Calu3 (cell line): ENCODE results near the gene RAB40B. TPM values are rescaled to one million over a fixed set of nuclear protein-coding genes. Genes with fewer than 3 reads are reported as not detected.
A peak's percentile ranks its signal among the peaks of the same experiment; 100 is the strongest.

Experiments
- BruUV-seq: library from RNA; stranded (reverse); fragments of 400-500 nt; replicated peaks from 2 replicates; lab custom pipeline; 2021; lab: Mats Ljungman, UMichigan
- CTCF ChIA-PET: fragments of 300-600 bp; sonication (Branson Sonifier 250); formaldehyde crosslinking; loops from one replicate; lab custom pipeline; 2022; ENCODE audit warnings: antibody characterized with exemption; lab: Charles Lee
- DNase-seq: peaks from one replicate; pipeline ENCODE4 v3.0.0; 2022
- H3K27ac Mint-ChIP-seq: one replicate; pipeline ENCODE4 v1.8.0; 2022; ENCODE audit warnings: mixed read lengths; ENCODE audit not compliant: unreplicated experiment
- H3K27me3 Mint-ChIP-seq: one replicate; pipeline ENCODE4 v1.8.0; 2022; ENCODE audit warnings: mixed read lengths; ENCODE audit not compliant: unreplicated experiment
- H3K36me3 Mint-ChIP-seq: one replicate; pipeline ENCODE4 v1.8.0; 2022; ENCODE audit warnings: mild to moderate bottlenecking, moderate library complexity, mixed read lengths; ENCODE audit not compliant: insufficient read depth, unreplicated experiment
- H3K4me1 Mint-ChIP-seq: one replicate; pipeline ENCODE4 v1.8.0; 2022; ENCODE audit warnings: mild to moderate bottlenecking, low read depth, mixed read lengths; ENCODE audit not compliant: unreplicated experiment
- H3K4me3 Mint-ChIP-seq: one replicate; pipeline ENCODE4 v1.8.0; 2022; ENCODE audit warnings: mild to moderate bottlenecking, low read depth, moderate library complexity, mixed read lengths; ENCODE audit not compliant: unreplicated experiment
- H3K9me3 Mint-ChIP-seq: one replicate; pipeline ENCODE4 v1.8.0; 2022; ENCODE audit warnings: low read depth, mixed read lengths; ENCODE audit not compliant: unreplicated experiment
- CTCF ChIP-seq: fragments of 200-600 bp; IDR thresholded peaks from one replicate; pipeline ENCODE4 v1.8.0; 2022; ENCODE audit warnings: antibody characterized with exemption; ENCODE audit not compliant: unreplicated experiment
- intact Hi-C: fragments of 100-400 bp; cut with micrococcal nuclease; formaldehyde crosslinking; loops from one replicate; pipeline ENCODE4 v1.10.0; 2022; ENCODE audit not compliant: unreplicated experiment
- total RNA-seq: library from RNA; stranded (reverse); gene quantifications from 2 replicates; pipeline ENCODE4 v1.2.3, GENCODE V29; 2022

Gene RAB40B
- total RNA-seq, 1 experiment from 2014 or later, result 21.9 TPM

DNA sequence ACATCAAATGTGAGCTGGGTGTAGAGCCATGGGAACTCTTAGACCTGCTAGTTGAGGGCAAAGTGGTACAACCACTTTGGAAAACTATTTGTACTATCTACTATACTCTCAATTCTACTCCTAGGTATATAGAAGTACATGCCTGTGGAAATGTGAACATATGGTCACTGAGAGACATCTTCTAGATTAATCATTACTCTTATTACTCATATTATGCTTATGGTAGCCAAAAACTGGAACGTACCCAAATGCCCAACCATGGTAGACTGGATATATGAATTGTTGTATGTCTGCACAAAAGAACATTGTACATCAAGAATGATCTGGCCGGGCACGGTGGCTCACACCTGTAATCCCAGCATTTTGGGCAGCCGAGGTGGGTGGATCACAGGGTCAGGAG is 53.0 kb downstream of the RAB40B start:
- H3K27ac Mint-ChIP-seq, result peak overlapping the region; percentile 64
- H3K4me3 Mint-ChIP-seq, result peak overlapping the region; percentile 84
- H3K27me3 Mint-ChIP-seq, result no peaks in the 10 kb centered on the region
- no peaks in the 10 kb centered on the region for H3K9me3 Mint-ChIP-seq
- no TSS peak for BruUV-seq
- peaks cover 21% of the 10 kb centered on the region for H3K4me1 Mint-ChIP-seq
- no peak for TF ChIP-seq CTCF
- CTCF ChIA-PET, result no interaction called here
- peaks cover 82% of the 10 kb centered on the region for H3K36me3 Mint-ChIP-seq
- intact Hi-C loops, result no loop called here
- DNase-seq, result peak; percentile 27

DNA sequence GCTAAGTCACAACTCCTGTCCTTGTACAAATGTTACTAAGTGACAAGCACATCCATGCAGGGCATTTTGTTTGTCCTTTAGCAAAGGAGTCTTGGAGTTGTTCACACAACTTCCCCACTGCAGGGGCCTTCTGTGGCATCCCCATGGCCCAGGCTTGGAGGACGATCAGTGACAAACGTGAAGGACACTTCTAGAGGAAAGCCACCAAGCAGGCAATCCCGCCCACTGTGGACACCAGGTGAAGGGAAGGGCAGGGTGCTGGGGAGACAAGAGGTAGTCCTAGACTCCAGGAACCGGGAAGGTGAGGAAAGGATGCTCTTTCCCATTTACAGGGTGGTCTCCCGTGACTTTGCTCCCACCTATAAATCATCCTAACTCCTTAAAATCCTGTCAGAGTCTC is 54.4 kb downstream of the RAB40B start:
- intact Hi-C loops, result no loop called here
- no peak overlapping the region for H3K27ac Mint-ChIP-seq
- peaks cover 87% of the 10 kb centered on the region for H3K36me3 Mint-ChIP-seq

GRCh38 chr17:82642022-82642421 is 56.5 kb downstream of the RAB40B start:
- TF ChIP-seq CTCF, result no peak
- H3K27ac Mint-ChIP-seq, result no peak overlapping the region
- peaks cover 89% of the 10 kb centered on the region for H3K36me3 Mint-ChIP-seq
- intact Hi-C loops, result no loop called here
- H3K9me3 Mint-ChIP-seq, result peaks cover 9% of the 10 kb centered on the region
- no peak for DNase-seq
- peaks cover 16% of the 10 kb centered on the region for H3K4me1 Mint-ChIP-seq
- H3K27me3 Mint-ChIP-seq, result peaks cover 2% of the 10 kb centered on the region
- no peak overlapping the region for H3K4me3 Mint-ChIP-seq
- BruUV-seq, result no TSS peak
- CTCF ChIA-PET, result no interaction called here

More for the DNA sequence above, 54.4 kb downstream of the RAB40B start:
- BruUV-seq, result no TSS peak
- no peak for TF ChIP-seq CTCF
- no peak for DNase-seq
- peaks cover 10% of the 10 kb centered on the region for H3K4me1 Mint-ChIP-seq
- H3K4me3 Mint-ChIP-seq, result no peak overlapping the region
- H3K27me3 Mint-ChIP-seq, result no peaks in the 10 kb centered on the region
- CTCF ChIA-PET, result no interaction called here
- H3K9me3 Mint-ChIP-seq, result peaks cover 3% of the 10 kb centered on the region

- H3K27me3 Mint-ChIP-seq, result peaks cover 7% of the 10 kb centered on the region
- no TSS peak for BruUV-seq
- no peak overlapping the region for H3K27ac Mint-ChIP-seq
- peaks cover 9% of the 10 kb centered on the region for H3K9me3 Mint-ChIP-seq
- H3K4me1 Mint-ChIP-seq, result peaks cover 21% of the 10 kb centered on the region
- H3K36me3 Mint-ChIP-seq, result peaks cover 83% of the 10 kb centered on the region
- H3K4me3 Mint-ChIP-seq, result no peak overlapping the region
- CTCF ChIA-PET, result interaction anchor here (0.7 kb wide), 2 partner anchors 52 to 131 kb away, joined by 3 to 4 read pairs; no protein-coding TSS in a partner anchor
- TF ChIP-seq CTCF, result no peak
- intact Hi-C loops, result no loop called here
- no peak for DNase-seq
Observed at GRCh38 chr17:82640036-82640435, 58.5 kb downstream of the RAB40B start.
